Medulla oblongata (tissue), 1 donor: Measurements from ENCODE around the gene ZBTB40.
A peak's percentile ranks its signal among the peaks of the same experiment; 100 is the strongest.

Experiments
- DNase-seq: peaks from one replicate; pipeline ENCODE4 v3.0.0-alpha.2; 2015; ENCODE audit errors: extremely low spot score

Gene ZBTB40

DNA sequence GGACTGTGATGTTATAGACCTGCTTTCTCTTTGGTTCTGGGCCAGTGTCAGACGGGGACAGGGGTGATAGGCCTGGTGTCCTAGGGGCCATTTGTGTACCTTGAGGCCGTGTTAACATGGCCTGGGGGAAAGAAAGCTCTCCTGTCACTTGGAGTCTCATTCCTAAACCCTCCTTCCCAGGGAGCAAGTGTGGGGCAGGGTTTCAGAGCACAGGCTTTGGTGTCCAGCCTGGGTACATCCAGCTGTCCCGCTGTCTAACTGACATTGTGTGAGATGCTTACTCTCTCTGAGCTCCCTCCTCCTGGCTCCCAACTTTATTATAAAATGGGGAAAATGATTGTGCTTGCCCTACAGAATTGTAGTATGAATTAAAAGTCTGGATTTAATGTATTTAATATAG is 79.1 kb downstream of the ZBTB40 start:
- DNase-seq = no peak

DNA sequence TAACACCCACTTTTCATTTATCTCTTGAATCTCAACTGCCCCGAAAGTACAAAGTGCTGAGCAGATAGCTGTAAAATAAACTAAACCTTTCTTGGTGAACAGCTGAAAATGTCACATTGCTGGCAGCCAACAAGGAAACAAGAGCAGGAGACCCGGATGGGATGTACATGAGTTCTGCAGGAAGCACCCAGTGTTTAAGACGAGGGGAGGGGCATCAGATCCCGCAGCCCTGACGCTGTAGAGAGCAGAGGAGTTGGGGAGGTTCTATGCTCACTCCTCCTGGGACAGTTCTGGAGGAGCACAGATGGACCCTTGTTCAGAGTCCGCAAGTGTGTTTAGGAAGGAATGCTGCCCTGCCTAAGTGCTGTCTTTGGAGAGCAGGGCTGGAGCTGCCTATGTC is 79.6 kb downstream of the ZBTB40 start:
- no peak for DNase-seq

DNA sequence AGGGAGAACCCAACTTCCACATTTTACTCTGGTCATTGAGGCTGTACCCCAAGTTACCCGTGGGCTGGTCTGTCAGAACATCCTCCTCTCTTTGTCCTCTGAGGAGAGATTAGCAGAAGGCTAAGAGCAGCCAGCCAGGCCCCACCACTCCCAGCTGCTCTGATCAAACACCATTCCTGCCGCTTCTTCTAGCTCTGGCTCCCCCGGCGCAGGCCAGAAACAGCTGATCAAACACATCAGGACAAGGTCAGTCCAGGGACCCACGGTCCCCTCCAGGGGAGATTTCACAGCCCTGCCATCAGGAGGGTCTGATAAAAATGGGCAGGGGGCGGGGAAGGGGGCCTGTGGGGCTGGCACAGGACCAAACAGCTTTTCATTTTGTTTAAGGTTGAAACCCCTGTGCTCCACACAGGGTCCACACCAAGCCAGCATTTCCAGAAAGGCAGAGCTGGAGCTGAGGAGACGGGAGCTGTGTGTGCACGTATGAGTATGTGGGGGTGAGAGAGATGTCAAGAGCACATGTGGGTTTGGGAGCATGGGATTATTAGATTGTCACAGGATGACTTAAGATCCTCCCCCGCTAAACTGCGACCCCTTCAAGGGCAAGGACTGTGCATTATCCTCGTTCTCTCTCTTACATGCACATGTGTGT is 81.7 kb downstream of the ZBTB40 start:
- DNase-seq = no peak

DNA sequence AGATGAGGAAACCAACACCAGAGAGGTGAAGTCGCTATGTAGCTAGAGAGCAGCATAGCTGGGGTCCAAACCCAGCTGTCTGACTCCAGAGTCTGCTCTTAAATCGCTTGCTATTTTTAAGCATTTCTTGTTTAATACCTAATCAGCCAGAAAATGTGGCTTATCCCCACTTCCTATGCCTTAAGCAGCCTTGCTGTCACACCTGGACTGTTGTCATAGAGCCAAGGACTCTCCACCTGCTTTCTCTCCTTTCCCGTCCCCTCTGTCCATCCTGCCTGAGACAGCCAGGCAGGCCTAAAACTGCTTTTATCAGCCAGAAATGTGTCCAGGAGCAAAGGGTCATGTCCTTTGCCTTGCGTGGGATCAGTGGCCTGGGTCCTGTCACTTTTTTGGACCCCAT is 83.3 kb downstream of the ZBTB40 start:
- DNase-seq = no peak

DNA sequence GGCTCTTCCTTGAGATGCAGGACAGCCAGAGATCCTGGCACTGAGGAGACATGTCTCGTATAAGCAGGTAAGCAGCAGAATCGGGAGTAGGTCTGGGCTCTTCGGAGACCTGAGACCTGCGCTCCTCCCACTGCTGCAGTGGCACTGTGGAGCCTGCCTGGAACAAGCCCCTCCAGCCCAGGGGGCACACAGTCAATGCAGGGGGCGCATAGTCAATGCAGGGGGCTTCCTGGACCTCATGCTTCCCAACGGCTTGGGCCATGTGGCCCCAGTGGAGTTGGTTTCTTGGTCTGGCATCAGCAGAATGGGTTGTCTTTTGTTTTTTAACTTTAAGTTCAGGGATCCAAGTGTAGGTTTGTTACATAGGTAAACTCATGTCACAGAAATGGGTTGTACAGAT is 83.7 kb downstream of the ZBTB40 start:
- DNase-seq = no peak

DNA sequence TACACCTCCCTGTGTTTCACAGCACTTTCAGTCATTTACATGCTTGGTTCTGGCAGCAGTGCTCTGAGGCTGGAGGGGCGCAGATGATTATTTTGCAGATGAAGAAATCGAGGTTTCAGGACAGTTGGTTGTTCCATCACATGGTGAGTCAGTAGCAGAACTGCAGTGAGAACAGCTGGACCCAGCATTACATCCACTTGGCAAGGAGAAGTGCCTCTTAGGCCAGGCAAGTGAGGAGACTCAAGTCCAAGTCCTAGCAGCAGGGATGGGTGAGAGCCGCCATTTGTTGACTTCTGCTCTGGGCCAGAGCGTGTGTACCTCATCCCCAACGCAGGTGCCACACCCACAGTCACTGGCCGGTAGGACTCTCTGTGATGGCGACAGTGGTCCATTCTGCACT is 84.9 kb downstream of the ZBTB40 start:
- DNase-seq = no peak

DNA sequence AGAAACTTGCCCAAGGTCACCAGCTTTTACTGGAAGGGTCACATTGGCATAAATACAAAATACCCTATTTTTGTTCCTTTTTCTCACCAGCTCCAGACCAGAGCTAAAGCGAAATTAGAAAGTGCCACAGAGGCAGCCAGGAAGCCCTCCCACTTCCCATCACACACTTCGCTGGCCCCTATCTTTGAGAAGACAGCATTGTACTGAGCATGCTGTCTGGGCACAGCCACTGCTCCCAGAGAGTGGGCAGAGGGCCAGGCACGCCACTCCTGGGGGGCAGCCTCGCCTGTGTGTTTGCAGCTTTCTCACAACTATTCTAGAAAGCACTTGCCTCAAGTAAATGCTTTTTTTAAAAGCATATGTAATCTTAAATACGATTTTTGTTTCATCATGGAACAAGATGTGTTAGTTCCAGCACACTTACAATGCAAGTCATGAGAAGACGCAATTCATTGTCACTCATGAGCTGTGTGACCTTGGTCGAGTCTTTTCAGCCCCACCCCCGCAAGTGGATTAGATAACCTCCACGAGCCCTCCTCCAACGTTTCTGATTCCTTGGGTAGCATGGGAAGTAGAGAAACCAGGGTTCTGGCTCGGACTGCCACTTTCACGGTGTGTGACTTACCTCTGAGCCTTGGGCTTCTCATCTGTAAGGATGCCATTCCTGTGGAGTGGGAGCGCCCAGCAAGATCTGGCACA is 85.9 kb downstream of the ZBTB40 start:
- peak; percentile 7 for DNase-seq

DNA sequence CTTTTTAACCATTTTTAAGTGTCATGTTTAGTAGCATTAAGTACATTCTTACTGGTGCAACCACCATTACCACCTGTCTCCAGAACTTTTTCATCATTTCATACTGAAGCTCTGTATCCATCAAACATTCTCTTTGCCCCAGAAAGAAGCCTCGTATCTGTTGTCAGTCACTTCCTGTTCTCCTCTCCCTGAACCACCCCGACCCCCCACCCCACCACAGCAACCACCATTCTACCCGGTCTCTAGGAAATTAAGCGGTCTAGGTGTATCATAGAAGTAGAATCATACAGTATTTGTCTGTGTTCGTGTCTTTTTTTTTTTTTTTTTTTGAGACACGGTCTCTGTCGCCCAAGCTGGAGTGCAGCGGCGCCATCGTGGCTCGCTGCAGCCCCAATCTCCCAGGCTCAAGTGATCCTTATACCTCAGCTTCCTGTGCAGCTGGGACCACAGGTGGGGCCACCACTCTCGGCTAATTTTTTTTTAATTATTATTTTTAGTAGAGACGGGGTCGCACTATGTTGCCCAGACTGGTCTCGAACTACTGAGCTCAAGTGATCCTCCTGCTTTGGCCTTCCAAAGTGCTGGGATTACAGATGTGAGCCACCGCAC is 88.0 kb downstream of the ZBTB40 start:
- no peak for DNase-seq

DNA sequence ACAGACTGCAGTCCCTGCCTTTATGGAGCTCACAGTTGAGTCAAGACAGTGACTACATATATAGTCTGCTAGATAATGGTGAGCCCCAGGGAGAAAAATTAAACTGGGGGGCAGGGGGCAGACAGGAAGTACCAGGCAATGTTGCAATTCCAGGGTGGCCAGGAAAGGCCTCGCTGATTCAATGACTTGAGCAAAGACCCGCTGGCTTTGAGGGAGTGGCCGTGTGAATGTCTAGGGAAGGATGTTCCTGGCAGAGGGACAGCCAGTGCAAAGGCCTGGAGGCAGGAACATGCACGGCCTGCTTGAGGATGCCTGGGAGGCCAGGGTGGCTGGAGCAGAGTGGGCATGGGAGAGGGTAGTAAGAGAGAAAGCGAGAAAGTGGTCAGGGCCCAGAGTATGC is 88.7 kb downstream of the ZBTB40 start:
- no peak for DNase-seq

DNA sequence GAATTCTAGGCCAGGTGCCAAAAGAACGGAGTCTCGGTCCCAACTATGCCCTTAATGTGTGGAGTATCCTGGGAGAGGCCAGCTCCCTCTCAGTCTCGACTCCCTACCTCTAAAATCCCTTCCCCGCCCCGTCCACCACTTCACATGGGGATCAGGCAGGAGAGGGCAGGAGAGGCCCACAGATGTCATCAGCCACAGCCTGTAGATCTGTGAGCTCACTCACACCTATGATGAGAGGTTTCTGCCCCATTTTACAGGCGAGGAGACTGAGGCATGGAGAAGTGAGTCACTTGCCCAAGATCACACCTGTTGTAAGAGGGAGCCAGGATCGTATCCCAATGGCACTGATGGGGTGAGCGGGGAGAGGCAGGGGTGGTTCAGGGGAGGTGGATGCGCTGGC is 91.2 kb downstream of the ZBTB40 start:
- no peak for DNase-seq

DNA sequence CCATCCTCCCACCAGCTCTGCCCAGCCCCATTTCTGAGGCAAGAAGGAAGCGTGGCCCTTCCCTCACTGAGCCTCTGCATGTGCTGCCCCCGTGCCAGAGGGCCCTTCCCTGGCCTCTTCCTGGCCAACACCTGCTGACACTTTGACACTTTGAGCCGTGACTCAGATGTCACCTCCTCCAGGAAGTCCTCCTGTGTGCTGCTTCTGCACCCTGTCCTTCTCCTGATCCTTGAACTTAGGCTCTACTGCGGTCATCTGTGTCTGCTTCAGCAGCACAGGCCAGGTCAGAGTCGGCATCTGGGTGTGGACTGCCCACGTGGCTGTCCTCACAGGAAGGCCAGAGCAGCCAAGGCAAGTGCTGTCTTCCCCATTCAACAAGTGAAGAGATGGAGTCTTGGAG is 92.0 kb downstream of the ZBTB40 start:
- no peak for DNase-seq

DNA sequence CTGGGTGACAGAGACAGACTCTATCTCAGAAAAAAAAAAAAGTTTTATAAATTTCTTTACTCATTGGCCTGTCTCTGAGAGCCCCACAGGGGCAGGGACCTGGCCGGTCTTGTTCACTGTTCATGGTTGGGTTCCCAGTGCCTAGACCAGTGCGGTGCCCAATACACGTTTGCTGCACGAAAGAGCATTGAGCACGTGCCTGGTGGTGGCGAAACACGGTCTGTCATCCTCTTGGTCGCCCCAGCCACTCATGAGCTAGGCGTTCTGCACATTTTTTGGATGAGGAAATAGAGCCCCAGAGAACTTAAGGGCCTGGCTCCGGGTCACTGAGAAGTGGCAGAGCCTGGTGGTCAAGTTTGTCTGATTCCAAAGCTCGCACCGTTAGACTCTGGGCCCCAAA is 93.0 kb downstream of the ZBTB40 start:
- DNase-seq = no peak

DNA sequence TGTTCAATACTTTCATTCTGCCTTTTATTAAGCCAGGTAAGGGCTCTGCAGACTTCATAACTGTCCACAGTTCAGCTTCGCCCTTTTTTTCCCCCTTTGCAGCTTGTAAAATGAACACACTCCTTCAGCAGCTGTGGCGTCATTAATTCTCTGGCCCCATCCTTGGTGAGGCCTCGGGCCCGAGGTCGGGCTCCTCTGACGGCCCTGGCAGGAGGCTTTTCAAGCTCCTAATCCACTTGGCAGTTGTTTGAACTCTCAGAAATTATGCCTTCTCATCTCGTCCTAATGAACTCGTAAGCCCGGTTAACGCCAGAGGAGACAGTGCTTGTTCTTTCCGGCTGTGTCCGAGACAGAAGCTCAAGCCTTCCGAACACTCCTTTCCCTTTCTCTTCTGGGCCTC is 93.5 kb downstream of the ZBTB40 start:
- no peak for DNase-seq

DNA sequence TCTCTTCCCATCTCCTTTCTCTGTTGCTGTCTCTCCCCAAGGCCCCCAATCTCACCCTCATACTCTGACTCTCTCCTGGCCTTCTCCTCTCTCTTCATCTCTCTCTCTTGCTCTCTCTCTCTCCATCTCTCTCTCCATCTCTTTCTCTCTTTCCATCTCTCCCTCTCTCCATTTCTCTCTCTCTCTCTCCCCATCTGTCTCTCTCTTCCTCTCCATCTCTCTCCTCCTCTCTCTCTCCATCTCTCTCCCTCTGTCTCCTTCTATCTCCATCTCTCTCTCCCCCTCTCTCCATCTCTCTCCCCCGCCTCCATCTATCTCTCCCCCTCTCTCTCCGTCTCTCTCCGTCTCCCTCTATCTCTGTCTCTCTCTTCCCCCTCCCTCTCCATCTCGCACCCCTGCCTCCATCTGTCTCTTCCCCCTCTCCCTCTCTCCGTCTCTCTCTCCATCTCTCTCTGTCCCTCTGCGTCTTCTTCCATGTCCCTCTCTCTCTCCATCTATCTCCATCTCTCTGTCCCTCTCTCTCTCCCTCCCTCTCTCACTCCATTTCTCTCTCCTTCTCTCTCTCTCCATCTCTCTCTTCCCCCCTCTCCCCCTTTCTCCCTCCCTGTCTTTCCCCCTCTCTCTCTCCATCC is 95.7 kb downstream of the ZBTB40 start:
- DNase-seq = no peak

DNA sequence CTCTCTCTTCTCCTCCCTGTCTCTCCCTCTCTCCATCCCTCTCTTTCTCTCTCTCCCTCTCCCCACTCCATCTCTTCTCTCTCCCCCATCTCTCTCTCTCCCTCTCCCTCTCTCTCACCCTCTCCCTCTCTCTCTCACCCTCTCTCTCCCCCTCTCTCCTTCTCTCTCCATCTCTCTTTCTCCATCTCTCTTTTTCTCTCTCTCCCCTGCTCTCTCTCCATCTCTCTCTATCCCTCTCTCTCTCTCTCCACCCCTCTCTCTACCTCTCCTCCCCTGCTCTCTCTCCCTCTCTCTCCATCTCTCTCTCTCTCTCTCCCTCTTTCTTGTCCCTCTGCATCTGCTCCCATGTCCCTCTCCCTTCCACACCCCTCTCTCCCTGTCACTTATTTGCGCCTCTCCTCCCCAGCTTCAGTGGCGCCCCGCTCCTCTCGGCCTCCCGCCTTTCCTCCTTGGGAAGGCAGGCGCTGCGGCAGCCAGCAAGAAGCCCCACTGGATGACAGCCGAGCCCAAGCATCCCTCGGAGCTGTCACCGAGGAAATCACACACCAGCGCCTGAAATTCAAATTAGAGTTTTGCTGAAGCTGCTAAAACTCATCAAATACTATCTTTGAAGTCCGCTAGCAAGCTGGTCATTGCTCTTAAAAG is 96.3 kb downstream of the ZBTB40 start:
- no peak for DNase-seq

DNA sequence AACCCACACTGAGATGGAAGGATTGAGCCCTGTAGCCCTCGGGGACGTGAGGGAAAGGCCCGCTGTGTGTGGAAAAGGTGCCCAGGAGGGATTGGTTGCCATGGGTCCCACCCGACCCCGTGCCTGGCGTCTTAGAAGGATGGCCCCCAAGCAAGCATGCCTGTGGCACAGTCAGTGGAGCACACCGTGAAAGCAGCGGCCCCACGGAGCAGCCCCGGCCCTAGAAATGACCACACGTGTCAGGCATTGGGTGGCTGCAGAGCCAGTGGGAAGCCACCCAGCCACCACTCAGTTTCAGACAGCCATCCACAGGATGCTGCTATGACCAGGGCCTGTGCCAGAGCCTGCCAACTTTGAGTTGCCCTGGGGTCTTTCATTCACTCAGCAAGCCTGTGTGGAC is 98.4 kb downstream of the ZBTB40 start:
- DNase-seq = no peak

DNA sequence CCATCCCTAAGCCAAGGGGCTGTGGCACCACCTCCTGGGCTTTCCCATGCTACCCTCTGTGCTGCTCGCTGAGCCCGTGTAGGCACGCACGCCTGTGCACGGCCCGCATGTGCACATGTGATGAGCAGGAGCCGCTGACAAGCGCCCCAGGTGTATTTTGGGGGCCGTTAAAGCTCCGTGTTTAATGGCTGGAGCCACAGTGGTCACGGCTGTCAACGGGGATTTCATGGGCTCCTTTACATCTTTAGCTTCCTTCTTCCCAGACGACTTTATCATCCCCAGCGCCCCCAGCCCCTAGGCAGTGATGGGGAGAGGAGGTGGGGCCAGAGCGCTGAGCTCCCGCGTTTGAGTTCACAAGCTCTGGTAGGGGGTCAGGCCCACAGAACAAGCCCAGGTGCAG is 99.9 kb downstream of the ZBTB40 start:
- no peak for DNase-seq

DNA sequence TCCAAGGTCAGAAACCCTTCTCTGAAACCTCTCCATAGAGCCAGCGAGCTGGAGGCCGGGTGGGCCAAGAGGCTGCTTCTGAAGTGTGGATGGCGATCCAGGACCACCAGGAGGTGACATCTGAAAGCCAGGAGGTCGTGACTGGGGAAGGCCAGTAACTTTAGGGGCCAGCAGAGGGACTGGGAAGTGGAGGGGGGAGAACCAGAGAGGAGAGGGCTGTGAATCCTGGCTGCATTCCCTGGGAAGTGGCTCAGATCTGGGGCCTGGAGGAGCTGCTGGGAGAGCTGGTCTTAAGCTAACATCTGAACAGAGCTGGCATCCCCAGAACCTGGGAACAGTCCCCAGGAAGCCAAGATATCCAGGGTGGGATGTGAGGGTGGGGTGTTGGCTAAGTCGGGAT is 100.4 kb downstream of the ZBTB40 start:
- no peak for DNase-seq

DNA sequence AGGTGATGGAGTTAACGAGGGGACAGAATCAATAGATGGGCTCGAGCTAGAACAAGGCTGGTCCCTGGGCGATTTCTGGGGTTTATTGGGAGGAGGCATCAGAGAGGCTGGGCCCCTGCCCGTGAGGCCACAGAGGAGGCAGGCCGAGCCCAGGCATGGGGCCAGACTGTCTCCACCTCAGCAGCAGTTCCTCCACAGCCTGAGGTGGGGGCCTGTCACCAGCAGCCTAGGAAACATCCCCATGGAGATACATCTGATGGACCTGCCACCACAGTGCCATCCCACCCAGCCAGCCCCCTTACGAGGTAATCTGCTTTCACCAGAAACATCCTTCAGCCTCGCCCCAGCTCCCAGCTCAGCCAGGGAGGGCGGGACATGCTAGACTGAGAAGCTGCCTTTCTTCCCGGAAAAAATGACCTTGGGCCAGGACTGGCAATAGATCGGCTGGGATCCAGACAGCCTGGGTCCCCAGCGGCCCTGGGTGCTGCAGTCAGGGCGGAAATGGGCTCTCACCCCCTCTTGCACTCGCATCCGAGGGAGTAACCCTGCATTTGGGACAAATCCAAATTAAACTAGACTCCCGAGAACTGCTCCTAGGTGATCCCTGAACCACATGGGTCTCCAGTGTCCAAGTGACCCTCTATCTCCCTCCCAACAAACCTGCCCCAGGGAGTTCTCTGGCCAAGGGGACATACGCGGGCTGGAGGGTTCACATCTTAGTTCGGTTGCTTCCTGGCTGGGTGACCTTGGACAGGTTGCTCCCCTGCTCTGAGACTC is 101.6 kb downstream of the ZBTB40 start:
- DNase-seq = no peak

DNA sequence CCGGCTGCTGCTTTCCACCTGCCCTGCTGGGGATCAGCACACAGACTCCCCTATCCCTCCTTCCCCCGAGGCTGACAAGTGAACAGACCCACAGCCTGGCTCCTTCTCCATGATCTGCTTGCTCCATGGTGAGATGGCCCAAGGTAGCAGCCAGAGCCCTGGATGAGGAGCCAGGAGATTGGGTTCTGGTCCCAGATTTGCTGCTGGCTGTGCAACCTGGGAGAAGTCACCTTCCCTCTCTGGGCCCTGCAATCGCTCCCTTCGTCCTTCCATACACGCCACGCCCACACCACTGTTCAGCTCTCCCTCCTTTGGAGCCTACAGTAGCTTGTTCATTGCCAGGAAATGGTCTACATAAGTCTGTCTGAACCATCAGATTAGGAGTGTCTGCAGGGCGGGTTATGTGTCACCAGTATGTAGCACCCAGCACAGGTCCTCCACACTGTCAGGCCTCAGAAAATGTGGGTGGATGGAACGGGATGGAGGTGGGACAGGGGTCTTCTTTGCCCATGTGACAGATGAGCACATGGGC is 102.4 kb downstream of the ZBTB40 start:
- DNase-seq = no peak

DNA sequence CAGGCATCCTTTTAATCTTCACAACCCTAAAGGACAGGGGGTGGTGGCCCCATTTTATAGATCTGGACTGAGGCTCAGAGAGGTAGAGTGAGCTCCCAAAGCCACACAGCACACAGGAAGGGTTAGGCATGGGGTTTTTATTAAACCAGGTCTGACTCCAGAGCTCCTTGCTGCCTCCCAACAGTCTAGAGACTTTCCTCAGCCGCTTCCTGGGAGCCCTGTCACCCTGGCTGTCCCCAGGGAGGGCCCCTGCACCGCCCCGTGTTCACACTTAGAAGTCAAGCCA is 103.7 kb downstream of the ZBTB40 start:
- no peak for DNase-seq
